SK-N-MC (cell line): Measurements from ENCODE around the gene AGAP5.
"Not testable (repeated sequence)": the region's sequence is repeated elsewhere in the genome, so short reads cannot be mapped to it uniquely, and the experiment has no call there.

Experiments
- EZH2 ChIP-seq: fragments of 200-600 bp; sonication (generic); IDR thresholded peaks from one replicate; pipeline ENCODE4 v1.6.1; 2017; ENCODE audit warnings: antibody characterized with exemption
- FOXP2 ChIP-seq: optimal IDR thresholded peaks from 2 replicates; pipeline ENCODE3; 2011; ENCODE audit warnings: mild to moderate bottlenecking, moderate library complexity; ENCODE audit not compliant: insufficient read depth; ENCODE audit errors: extremely low read length, control extremely low read depth
- POLR2AphosphoS5 ChIP-seq: IDR thresholded peaks from 2 replicates; pipeline ENCODE4 v1.6.1; 2012; ENCODE audit warnings: mild to moderate bottlenecking, low read depth, low read length, borderline replicate concordance

DNA sequence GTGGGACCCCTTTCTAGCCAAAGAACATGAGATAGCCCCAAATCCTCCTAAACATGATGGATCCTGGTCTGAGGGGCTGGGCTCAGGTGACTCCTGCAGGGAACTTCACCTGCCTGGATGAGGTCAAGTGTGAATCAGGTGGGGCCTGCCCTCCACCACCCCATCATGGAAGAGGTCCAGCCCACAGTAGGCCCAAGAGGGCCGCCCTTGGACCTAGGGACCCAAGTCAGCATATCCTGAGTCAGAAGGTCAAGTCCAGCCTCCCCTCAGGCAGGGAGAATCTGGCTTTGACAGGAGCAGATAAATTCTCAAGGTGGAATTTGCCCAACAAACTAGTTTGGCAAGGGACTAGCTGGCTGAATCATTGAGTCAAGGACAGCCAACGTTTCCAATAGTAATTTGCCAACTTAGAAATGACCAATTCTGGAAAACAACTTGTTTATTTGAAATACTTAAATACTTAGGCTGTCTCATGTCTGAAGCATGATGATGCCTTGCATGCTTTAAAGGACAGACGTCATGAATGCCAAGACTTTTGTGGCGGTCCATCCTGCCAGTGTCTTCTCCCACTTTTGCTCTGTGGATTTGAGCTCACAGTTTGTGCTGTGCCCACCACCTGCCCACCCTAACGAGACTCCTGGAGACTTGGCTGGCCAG is 31.6 kb downstream of the AGAP5 start:
- TF ChIP-seq EZH2, POLR2AphosphoS5, FOXP2: not testable (repeated sequence)
